Trophoblast cell (in vitro differentiated cells and primary cell): ENCODE measurements around the gene KCNQ1.

Experiments
- DNase-seq, 2 donors: peaks; one replicate each; pipeline ENCODE4 v3.0.0-alpha.2; 2016
- H2AFZ ChIP-seq: 2 replicates; pipeline ENCODE4 v1.6.1; 2013; ENCODE audit warnings: low read length, moderate library complexity, mild to moderate bottlenecking; ENCODE audit not compliant: insufficient read depth, poor library complexity
- H2AK5ac ChIP-seq: 2 replicates; pipeline ENCODE4 v1.6.1; 2013; ENCODE audit warnings: mild to moderate bottlenecking, low read length
- H2BK120ac ChIP-seq: 2 replicates; pipeline ENCODE4 v1.6.1; 2013; ENCODE audit warnings: low read length, mild to moderate bottlenecking, moderate library complexity; ENCODE audit not compliant: insufficient read depth, poor library complexity
- H2BK12ac ChIP-seq: 2 replicates; pipeline ENCODE4 v1.6.1; 2013; ENCODE audit warnings: mild to moderate bottlenecking, low read length, moderate library complexity
- H2BK5ac ChIP-seq: 2 replicates; pipeline ENCODE4 v1.6.1; 2013; ENCODE audit warnings: low read length, low read depth, moderate library complexity, mild to moderate bottlenecking; ENCODE audit not compliant: poor library complexity
- H3K14ac ChIP-seq: 2 replicates; pipeline ENCODE4 v1.6.1; 2013; ENCODE audit warnings: mild to moderate bottlenecking, low read length
- H3K18ac ChIP-seq: 2 replicates; pipeline ENCODE4 v1.6.1; 2013; ENCODE audit warnings: mild to moderate bottlenecking, low read length
- H3K23ac ChIP-seq: 2 replicates; pipeline ENCODE4 v1.6.1; 2013; ENCODE audit warnings: low read length
- H3K27ac ChIP-seq: 2 replicates; pipeline ENCODE4 v1.5.1; 2013; ENCODE audit warnings: low read depth, mild to moderate bottlenecking, inconsistent platforms, low read length, moderate library complexity
- H3K27me3 ChIP-seq: 2 replicates; pipeline ENCODE4 v1.6.1; 2013; ENCODE audit warnings: inconsistent platforms, mild to moderate bottlenecking, low read length, moderate library complexity; ENCODE audit not compliant: insufficient read depth
- H3K36me3 ChIP-seq, 2 experiments: 1 replicate in 1 of 2; 2 replicates in 1 of 2; pipeline ENCODE4 v1.6.1; 2013; ENCODE audit warnings: low read length in 2 of 2, mild to moderate bottlenecking in 2 of 2, moderate library complexity in 1 of 2; ENCODE audit not compliant: insufficient read depth in 2 of 2, control insufficient read depth in 1 of 2
- H3K4ac ChIP-seq: 2 replicates; pipeline ENCODE4 v1.6.1; 2013; ENCODE audit warnings: low read depth, mild to moderate bottlenecking, low read length, moderate library complexity
- H3K4me1 ChIP-seq, 2 experiments: 1 replicate in 1 of 2; 2 replicates in 1 of 2; pipeline ENCODE4 v1.6.1; 2013; ENCODE audit warnings: low read length in 2 of 2, mild to moderate bottlenecking in 2 of 2, moderate library complexity in 1 of 2; ENCODE audit not compliant: insufficient read depth in 2 of 2, control insufficient read depth in 1 of 2
- H3K4me2 ChIP-seq: 2 replicates; pipeline ENCODE4 v1.6.1; 2013; ENCODE audit warnings: inconsistent platforms, mild to moderate bottlenecking, low read length, moderate library complexity
- H3K4me3 ChIP-seq: 2 replicates; pipeline ENCODE4 v1.5.1; 2013; ENCODE audit warnings: mild to moderate bottlenecking, low read depth, low read length, inconsistent platforms
- H3K79me1 ChIP-seq: one replicate; pipeline ENCODE4 v1.6.1; 2013; ENCODE audit warnings: low read length
- H3K79me2 ChIP-seq: 2 replicates; pipeline ENCODE4 v1.6.1; 2013; ENCODE audit warnings: low read length, mild to moderate bottlenecking; ENCODE audit not compliant: control insufficient read depth, insufficient read depth, poor library complexity
- H3K9ac ChIP-seq: 2 replicates; pipeline ENCODE4 v1.6.1; 2013; ENCODE audit warnings: mild to moderate bottlenecking, low read length
- H3K9me3 ChIP-seq: 2 replicates; pipeline ENCODE4 v1.6.1; 2013; ENCODE audit warnings: low read depth, mild to moderate bottlenecking, control low read depth, inconsistent platforms, low read length; ENCODE audit not compliant: insufficient read depth
- H4K12ac ChIP-seq: 2 replicates; pipeline ENCODE4 v1.6.1; 2013; ENCODE audit warnings: low read depth, mild to moderate bottlenecking, low read length, moderate library complexity
- H4K8ac ChIP-seq: 2 replicates; pipeline ENCODE4 v1.6.1; 2013; ENCODE audit warnings: low read depth, mild to moderate bottlenecking, low read length, moderate library complexity
- H4K91ac ChIP-seq: one replicate; pipeline ENCODE4 v1.6.1; 2013; ENCODE audit warnings: low read depth, mild to moderate bottlenecking, low read length, moderate library complexity
- WGBS: extraction: QIAGEN DNeasy Blood & Tissue Kit; methylation state at CpG from one replicate; pipeline ENCODE4 v1.1.7; 2013; ENCODE audit warnings: missing lambda C conversion rate; ENCODE audit not compliant: insufficient read length, insufficient coverage; ENCODE audit errors: extremely low coverage; 5-methylcytosine and 5-hydroxymethylcytosine counted together

The KCNQ1 gene

DNA sequence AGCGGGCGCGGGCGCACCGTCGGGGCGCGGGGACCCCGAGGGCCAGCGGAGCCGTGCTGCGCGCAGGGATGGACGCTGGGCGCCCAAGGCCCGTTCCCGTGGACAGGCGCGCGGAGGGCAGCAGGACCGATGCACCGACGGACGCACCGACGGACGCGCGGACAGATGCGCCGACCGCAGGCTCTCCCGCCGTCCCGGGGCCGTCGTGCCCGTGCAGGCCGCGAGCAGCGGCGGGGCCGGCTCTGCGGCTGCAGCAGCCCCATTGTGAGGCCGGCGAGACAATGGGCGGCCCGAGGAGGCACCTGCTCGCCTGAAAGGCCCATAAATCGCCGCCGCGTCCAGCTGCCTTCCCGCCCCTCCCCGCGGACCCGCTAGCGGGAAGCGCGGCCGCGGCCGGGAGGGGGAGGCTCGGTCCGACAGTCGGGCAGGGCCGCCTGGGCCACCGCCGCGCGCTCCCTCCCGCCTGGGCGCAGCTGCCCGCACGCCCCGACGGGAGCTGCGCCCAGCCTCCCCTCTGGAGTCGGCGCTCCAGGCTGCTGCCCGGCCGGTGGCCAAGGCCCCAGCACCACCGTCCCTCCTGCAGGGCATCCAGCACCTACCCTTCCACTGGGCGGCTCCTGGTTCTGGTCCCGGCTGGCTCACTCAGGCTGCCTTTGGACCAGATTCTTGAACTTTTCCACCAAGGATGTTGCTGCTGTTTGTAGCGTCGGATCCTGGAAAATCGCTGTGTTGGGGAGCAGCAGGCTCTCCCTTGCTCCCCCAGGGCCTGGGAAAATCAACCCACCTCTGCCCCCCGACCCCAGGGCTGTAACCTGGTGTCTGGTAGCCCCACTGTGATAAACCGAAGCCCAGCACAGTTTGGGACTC lies 425.0 kb downstream of the KCNQ1 start:
- H3K36me3 ChIP-seq, result no peaks in the 10 kb centered on the region

DNA sequence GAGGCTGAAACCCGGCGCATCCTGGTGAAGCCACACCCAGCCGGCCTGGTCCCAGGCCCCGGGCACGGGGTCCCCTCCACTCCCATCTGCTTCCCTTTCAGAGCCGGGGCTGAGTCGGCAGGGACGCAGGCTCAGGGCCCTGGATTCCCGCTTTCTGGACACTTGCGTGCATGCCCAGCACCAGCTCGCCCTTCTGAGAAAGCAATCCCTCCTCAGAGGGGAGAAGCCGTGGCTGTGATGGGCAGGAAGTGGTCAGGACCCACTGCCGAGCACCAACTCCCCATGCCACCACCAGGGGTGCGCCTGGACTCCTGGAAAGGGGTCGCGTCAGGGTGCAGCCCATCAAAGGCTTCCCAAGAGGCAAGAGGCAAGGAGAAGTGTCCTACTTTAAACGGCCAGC lies 425.7 kb downstream of the KCNQ1 start:
- Histone ChIP-seq H3K36me3 (no peaks in the 10 kb centered on the region), H2BK12ac (no peak overlapping the region), H2AFZ (no peak overlapping the region)

More for the DNA sequence above, 425.0 kb downstream of the KCNQ1 start:
- Histone ChIP-seq H2AFZ (no peak overlapping the region), H2BK12ac (no peak overlapping the region), H3K4me2 (no peak overlapping the region), H4K12ac (no peak overlapping the region), H3K27me3 (peaks cover 37% of the 10 kb centered on the region), H4K8ac (no peak overlapping the region), H3K4me3 (no peak overlapping the region), H3K4me1 (peaks cover 0 to 2% of the 10 kb centered on the region in 2 experiments), H3K9me3 (peaks cover 19% of the 10 kb centered on the region), H3K18ac (no peak overlapping the region), H4K91ac (no peak overlapping the region), H3K4ac (no peak overlapping the region), H3K23ac (no peak overlapping the region), H2AK5ac (no peak overlapping the region), H3K9ac (no peak overlapping the region), H2BK120ac (no peak overlapping the region), H3K14ac (no peak overlapping the region), H2BK5ac (no peak overlapping the region), H3K79me1 (no peaks in the 10 kb centered on the region), H3K27ac (no peak overlapping the region), H3K79me2 (no peaks in the 10 kb centered on the region)
- no CpG with 5 or more reads among the region's 90 CpGs for WGBS
- no peak for DNase-seq

DNA sequence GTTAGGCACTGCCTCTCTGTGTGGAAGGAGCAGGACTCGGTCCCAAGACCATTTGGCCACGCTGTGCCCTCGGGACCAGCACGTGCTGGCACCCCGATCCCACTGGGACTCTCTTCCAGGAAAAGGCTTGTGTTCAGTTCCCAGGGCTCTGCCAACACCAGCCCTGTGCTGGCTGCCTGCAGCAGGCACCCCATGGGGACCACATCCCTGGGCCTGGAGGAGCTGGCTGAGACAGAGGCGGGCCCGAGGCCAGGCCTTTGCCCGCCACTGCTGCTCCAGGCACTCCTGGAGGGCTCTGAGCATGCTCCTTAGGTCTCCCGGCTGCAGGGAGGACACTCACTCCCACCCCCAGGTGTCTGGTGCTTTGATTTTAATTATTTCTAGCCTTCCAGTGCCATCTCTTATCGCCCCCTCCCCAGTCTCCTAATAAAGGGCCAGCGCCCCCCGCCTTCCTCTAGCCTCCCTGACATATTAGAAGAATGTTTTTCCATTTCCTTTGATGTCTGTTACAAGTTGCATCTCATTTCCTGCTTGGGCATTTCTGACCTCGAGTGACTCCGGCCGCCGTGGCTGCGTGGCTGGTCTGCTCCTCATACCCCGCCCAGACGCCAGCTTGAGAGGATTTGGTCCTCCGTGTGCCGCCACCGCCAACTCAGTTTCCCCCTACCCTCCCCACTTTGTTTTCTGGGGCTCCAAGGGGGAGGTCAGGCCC lies 426.3 kb downstream of the KCNQ1 start:
- H3K4me3 ChIP-seq, result no peak overlapping the region
- peaks cover 36% of the 10 kb centered on the region for H3K27me3 ChIP-seq
- no peak overlapping the region for H2BK12ac ChIP-seq
- H3K79me2 ChIP-seq, result no peaks in the 10 kb centered on the region
- H2AFZ ChIP-seq, result no peak overlapping the region
- H3K4ac ChIP-seq, result no peak overlapping the region
- no peak overlapping the region for H3K14ac ChIP-seq
- no peaks in the 10 kb centered on the region for H3K36me3 ChIP-seq
- no peak overlapping the region for H2BK5ac ChIP-seq
- no peak overlapping the region for H4K91ac ChIP-seq
- H4K8ac ChIP-seq, result no peak overlapping the region
- no peak overlapping the region for H4K12ac ChIP-seq
- H3K9ac ChIP-seq, result no peak overlapping the region
- WGBS, result no CpG with 5 or more reads among the region's 22 CpGs
- peaks cover 0 to 2% of the 10 kb centered on the region in 2 experiments for H3K4me1 ChIP-seq
- no peaks in the 10 kb centered on the region for H3K79me1 ChIP-seq
- no peak overlapping the region for H3K4me2 ChIP-seq
- no peak overlapping the region for H3K18ac ChIP-seq
- DNase-seq, result no peak
- H2AK5ac ChIP-seq, result no peak overlapping the region
- no peak overlapping the region for H3K27ac ChIP-seq
- no peak overlapping the region for H3K23ac ChIP-seq
- H3K9me3 ChIP-seq, result peaks cover 24% of the 10 kb centered on the region
- H2BK120ac ChIP-seq, result no peak overlapping the region

More for the DNA sequence above, 425.7 kb downstream of the KCNQ1 start:
- Histone ChIP-seq H4K8ac (no peak overlapping the region), H2BK120ac (no peak overlapping the region), H3K4me3 (no peak overlapping the region), H3K9ac (no peak overlapping the region), H3K27me3 (peaks cover 36% of the 10 kb centered on the region), H2AK5ac (no peak overlapping the region), H3K18ac (no peak overlapping the region), H3K27ac (no peak overlapping the region), H3K23ac (no peak overlapping the region), H4K91ac (no peak overlapping the region), H3K79me2 (no peaks in the 10 kb centered on the region), H3K4me1 (peaks cover 0 to 2% of the 10 kb centered on the region in 2 experiments), H3K79me1 (no peaks in the 10 kb centered on the region), H3K14ac (no peak overlapping the region), H4K12ac (no peak overlapping the region), H3K4ac (no peak overlapping the region), H2BK5ac (no peak overlapping the region), H3K4me2 (no peak overlapping the region), H3K9me3 (peaks cover 24% of the 10 kb centered on the region)
- no CpG with 5 or more reads among the region's 17 CpGs for WGBS
- DNase-seq, result no peak

DNA sequence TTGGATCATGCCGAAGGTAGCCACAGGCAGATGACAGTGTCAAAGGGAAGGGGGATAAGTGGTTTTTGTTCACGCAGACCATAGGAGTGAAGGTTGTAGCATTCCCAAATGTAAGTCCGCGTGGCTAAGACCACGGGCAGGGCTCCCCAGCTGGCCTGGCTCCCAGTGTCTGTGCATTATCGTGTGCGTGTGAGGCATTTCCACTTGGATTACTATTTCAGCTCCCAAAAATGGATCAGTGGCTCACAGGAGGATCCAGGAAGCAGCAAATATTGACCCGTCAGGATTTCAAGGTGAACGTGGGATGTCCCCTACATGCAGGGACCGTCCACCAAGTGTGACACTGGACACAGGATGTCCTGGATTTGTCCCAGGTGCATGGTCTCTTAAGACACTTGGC lies 430.2 kb downstream of the KCNQ1 start:
- H3K9ac ChIP-seq, result no peak overlapping the region
- no peak overlapping the region for H3K23ac ChIP-seq
- H3K4ac ChIP-seq, result no peak overlapping the region
- no peak overlapping the region for H3K4me3 ChIP-seq
- no peak overlapping the region for H3K27ac ChIP-seq
- no peak overlapping the region for H4K91ac ChIP-seq
- no peak overlapping the region for H4K8ac ChIP-seq
- H2BK120ac ChIP-seq, result no peak overlapping the region
- no peak overlapping the region for H4K12ac ChIP-seq
- H2AFZ ChIP-seq, result no peak overlapping the region
- no peaks in the 10 kb centered on the region for H3K79me2 ChIP-seq
- H3K36me3 ChIP-seq, result no peaks in the 10 kb centered on the region
- no peaks in the 10 kb centered on the region for H3K79me1 ChIP-seq
- no peak overlapping the region for H2BK5ac ChIP-seq
- H2BK12ac ChIP-seq, result no peak overlapping the region
- H3K18ac ChIP-seq, result no peak overlapping the region
- peaks cover 14% of the 10 kb centered on the region for H3K9me3 ChIP-seq
- H2AK5ac ChIP-seq, result no peak overlapping the region
- no peak overlapping the region for H3K4me2 ChIP-seq
- no peak for DNase-seq
- WGBS, result no CpG with 5 or more reads among the region's 10 CpGs
- no peak overlapping the region for H3K14ac ChIP-seq
- peaks cover 12% of the 10 kb centered on the region for H3K27me3 ChIP-seq
- no peaks in the 10 kb centered on the region for H3K4me1 ChIP-seq
